HG03196 (cell line): Measurements from ENCODE around the gene ITPRID2.

ENCODE experiments used
- ATAC-seq: cut with Tn5 transposase; IDR thresholded peaks from one replicate; pipeline ENCODE4 v1.9.1; 2021; ENCODE audit not compliant: unreplicated experiment

ITPRID2 gene

GRCh38 chr2:181879295-181879694 lies 12.2 kb upstream of the ITPRID2 start:
- no peak for ATAC-seq

DNA sequence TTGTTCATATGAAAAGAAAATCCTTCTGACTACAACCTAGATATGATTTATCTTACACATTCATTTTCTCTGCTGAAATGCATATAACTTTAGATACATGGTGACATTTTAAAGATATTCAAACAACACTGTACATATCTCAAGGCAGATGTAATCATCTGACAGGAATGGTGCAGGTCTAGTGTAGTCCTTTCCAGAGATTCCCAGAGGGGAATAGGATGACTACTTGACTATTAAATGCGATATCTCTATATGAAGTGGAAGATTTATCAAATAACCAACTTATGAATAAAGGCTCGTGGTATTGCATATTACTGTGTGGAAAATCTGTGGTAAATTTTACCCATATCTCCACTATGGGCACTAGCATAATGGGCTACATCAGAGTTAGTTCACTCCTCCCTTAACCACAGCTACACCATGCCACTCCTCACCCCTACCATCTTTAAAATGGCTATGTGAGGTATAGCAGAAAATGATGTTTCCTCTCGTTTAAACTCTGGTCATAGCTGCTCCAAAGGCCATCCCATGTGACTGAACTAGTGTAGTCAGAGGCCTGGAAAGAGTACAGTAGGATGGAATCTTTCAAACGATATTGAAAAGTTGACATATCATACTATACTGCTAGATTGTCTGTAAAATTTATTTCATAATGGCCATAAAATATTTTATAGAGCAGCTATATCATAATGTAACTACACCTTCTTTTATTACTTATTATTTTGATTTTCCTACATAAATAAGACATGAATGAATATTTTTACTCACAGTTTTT lies 9.1 kb upstream of the ITPRID2 start:
- ATAC-seq = no peak

DNA sequence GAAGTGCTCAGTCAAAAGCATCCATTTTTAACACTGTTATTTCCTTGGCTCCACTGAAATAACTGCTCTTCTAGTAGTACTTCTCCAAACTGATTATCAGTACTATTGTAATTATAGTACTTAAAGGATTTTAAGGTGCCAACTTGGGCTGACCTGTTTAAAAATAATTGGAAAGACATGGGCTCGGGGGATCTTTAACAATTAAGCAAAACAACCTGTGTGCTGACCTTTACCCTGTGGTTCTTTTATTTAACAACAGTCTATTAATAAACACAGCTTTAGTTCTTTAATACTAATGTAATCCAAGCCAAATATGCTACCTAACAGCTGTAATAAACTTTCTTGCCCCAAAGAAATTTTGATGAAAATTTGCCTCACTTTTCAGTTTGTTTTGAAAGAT lies 6.9 kb upstream of the ITPRID2 start:
- ATAC-seq = no peak

- no peak for ATAC-seq
Measured at GRCh38 chr2:181885096-181885495, 6.4 kb upstream of the ITPRID2 start.

GRCh38 chr2:181886192-181886591 lies 5.3 kb upstream of the ITPRID2 start:
- no peak for ATAC-seq

DNA sequence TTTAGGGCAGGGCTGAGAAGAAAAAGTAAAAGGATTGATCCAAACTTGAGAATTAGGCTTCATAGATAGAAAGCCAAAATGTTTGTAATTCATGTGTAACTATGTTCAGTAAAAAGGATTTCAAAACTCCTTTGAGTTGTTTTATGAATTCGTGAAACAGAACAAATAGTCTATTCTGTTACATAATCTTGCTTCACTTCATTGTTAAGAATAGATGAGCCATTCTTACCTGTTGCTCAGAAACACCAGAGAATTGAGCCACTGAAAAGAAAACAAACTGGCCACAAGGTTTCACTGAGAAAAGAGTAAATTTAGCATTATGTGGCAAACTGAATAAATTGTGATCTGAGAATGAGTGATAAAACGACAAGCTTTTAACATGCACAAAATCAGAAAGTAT lies 4.5 kb upstream of the ITPRID2 start:
- ATAC-seq = no peak

DNA sequence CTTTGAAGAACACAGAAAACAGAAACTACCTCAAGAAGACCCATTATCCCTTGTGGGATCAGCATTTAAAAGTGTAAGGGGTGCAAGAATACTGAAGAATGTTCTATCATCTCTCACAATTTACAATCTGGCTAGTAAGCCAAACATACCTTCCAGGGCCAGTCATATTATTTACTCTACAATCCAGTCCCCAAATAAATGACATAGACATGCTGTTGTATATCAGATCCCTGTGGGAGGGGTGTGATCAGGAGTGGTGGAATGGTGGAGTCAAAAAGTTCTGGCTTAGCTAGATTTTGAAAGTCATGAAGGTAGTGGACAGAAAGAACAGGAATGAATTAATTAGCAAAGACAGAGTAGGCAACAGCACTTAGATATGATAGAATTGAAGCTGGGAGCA lies 1.8 kb upstream of the ITPRID2 start:
- ATAC-seq = no peak

DNA sequence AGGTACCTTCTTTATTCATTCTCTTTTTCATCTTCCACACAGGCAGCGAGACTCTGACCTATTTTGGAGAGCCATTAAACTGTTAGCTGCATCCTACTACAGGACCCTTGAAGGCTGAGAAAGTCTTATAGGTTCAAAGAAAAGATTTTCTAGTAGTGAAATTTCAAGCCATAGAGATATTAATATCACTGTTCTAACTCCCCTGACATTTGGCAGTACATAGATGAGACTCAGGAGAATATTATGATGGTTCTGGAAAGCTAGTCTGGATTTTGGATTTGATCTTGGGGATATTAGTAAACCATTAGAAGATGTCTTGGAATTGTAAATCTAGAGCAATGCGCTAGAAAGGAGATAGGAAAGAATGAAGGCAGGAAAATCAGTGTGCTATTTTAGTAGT lies 1.3 kb upstream of the ITPRID2 start:
- no peak for ATAC-seq

DNA sequence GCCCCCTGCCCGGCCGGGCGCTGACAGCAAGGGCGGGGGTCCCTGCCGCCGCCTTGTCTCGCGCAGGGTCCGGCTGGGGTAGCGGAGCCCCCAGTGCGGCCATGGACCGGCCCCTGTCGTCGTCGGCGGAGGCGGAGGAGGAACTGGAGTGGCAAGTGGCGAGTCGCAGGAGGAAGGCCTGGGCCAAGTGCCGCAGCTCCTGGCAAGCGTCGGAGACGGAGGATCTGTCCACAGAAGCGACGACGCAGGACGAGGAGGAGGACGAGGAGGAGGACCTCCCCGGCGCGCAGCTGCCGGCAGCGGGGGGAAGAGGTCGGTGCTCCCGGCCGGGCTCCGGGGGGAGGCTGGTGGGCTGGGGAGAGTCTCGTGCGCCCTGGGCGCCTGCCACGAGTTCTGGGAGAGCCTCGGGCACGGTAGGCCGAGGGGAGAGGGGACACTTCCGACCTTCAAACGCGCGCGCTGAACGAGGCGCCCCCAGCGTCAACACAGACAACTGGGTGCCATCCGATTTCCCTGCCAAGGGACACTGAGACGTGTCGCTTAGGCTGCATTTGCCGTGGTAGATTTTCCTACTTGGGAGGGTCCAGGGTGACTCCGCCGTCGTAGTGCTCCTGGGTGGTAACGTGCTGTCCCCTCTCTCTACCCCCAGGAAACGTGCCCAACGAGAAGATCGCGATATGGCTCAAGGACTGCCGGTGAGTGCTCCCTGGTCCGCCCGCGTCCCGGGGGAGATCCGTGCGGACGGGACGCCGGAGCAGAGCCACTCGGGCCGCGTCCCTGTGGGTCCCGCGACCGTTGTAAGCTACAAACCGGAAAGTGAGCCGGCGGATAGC lies 652 bp downstream of the ITPRID2 start:
- peak; percentile 47 for ATAC-seq

DNA sequence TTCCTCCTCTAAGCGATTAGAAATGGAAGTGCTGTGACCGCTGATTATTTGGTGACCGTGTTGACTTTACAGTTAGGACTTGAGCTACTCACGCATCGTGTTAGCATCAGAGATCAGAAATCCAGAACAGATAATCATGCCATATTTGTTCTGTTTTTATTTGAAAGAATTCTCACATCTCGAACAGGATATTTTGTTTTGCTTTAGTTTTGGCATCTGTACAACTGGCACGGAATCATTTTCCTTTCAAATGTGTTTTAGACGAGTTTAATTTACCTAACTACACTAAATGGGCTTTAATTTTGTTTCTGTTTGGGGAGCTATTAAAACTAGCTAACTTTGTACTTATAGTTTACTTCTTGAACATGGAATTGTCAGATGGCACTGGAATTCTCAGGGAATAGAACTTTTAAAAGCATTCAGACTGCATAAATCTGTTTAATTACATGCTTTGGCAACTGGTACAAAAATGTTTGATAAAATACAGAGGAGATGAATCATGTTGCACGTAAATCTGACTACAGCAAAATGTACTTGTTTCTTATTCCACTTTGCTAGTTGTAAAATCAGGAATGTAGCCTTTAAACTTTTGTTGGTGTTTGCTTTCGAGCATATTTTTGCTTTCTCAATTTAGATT lies 1.4 kb downstream of the ITPRID2 start:
- ATAC-seq = no peak

- ATAC-seq = no peak
Measured at GRCh38 chr2:181894381-181894780, 2.9 kb downstream of the ITPRID2 start.

DNA sequence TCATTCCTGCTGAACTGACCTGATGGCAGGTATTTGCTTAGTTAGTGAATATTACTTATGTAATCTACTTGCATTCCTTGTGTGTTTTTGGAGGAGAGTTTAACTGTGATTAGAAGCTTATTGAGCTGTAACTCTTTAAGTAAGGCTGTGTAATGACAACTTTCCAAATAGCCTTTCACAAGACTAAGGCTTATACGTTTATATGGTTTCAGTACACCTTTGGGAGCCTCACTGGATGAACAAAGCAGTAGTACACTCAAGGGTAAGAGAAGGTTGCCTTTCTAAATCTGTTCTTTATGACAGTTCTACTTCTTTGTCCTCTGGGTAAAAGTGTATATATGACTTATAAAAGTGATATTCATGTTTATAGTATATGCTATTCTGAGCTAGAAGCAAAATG lies 4.3 kb downstream of the ITPRID2 start:
- no peak for ATAC-seq

DNA sequence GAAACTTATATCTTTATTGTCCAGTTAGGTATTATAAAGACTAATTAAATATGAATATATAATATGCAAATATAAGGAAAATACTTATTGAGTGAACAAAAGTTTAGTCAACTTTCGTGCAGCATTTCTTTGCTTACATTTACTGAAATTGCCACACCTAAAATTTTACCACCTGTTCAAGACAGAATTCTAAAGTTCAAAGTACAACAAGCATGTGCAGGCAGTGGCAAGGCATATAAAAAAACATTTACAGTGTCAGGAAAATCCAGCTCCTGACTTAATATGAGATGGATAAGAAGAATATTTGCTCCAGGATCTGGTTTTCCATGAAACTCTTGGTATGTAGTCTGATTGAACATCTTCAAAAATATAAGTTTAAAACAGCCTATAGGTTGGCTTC lies 4.8 kb downstream of the ITPRID2 start:
- ATAC-seq = no peak

DNA sequence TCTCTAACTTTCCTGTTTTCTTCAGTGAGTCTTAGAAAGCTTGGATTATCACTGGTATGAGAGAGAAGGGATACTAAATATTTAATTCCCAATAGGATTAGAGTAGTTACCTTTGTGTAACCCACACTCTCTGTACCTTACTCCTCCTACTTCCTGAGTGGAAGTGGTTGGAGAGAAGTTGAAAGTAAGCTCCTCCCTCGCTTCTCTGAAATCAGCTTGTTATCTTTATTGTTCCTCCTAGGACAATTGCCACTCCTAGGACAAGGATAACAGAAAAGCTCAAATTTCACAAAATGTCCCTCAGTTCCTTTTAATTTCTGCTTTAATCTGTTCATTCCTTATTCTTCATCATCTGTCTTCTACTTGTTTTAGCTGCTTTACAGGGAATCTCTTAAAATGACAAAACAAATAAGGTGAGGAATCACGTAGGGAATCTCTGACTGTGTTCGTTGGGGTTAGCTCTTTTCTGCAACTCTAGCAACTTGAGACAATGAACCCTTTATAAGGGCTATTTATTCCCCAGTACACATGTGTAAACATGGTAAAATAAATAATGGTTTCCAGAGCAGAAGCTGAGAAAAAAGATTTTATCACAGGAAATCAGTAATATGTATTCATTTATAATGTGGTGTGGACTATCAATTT lies 8.6 kb downstream of the ITPRID2 start:
- ATAC-seq = no peak

GRCh38 chr2:181902625-181903024 lies 11.1 kb downstream of the ITPRID2 start:
- ATAC-seq = no peak

- no peak for ATAC-seq
Measured at GRCh38 chr2:181904022-181904632, 12.6 kb downstream of the ITPRID2 start.

DNA sequence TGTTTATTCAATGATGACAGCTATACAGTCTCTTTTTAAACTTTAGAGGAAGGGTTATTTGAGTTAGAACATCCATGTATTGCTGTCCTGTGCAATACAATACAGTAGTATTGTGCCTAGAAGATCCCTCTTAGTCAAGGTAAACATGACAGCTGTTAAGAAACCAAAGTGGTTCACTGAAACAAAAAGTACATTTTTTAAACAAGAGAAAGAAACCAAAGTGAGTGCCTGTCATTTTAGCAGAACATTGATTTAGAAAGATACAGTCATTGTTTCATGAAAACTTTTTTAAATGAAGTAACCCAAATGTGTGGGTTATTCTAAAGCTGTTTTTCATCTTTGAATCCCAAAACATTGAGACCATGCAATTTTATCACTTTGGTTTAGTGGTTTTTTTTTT lies 15.5 kb downstream of the ITPRID2 start:
- peak; percentile 50 for ATAC-seq

DNA sequence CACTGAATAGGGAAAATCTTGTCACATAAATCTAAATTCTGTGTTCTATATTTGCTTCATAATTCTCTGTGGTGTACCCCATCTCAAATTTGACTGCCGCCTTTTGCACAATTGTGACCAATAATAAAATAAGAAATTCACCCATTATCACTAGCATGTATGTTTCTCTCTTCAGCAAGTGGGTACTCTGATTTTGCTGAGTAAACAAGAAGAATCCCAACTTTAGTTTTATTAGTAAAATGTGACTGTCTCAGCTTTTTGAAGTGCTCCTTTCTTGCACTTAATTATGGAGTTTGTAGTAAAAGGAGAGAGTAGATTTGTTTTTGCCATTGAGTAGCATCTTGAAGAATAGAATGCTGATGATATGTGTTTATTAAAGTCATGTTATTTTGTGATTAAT lies 16.1 kb downstream of the ITPRID2 start:
- ATAC-seq = no peak

DNA sequence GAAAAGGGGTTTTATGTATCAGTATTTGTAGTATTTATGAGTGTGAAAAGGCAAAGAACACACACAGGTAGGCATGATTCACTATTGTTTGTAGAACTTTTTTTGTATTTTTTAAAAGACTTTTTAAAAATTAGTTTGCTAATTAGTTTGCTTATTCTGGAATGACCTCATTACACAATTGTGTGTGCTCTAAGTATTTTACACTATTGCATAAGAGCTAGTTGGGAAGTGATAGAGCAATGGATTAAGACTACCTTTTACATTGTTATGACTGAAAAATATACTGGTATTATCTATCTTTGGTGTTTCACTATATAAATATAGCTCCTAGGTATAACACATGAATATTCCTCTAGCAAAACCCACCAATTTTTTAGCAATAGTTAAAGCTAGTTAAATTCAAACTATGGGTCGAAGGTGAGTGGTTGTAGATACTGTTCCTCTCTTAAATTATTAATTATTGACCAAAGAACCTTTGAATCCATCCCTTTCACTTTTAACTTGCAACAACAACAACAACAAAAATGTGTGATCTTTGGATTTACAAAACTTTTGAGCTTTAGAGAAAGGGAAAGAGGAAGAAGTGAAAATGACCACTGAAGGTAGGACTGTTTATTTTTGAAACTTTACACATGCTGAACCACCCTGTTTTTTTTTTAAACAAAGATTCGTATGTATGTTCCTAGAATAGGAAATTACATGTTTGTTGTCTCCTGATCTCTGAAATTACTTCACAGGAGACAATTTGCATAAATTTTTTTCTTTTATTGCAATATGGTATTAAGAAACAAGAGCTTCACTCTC lies 18.7 kb downstream of the ITPRID2 start:
- ATAC-seq = no peak

DNA sequence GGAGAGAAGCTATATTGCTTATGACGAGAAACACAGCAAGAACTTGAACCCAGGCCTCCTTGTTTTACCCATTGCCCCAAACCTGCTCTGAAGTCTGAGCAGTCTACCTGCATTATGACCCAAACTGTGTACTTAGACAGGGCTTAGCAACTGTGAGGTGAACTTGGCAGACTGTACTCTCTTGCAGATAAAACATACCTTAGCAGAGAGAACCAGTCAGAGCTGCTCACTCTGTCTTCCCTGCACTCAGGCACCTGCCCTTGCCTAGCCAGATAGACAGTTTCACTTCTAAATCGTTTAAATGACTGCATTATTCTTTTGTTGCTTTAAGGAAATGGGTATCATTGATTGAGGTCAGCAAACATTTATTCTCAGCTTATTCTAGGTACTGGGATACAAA lies 20.3 kb downstream of the ITPRID2 start:
- no peak for ATAC-seq
